ENCODE data around the gene SCAPER. TPM values are rescaled to one million over a fixed set of nuclear protein-coding genes. Genes with fewer than 3 reads are reported as not detected.
"Not testable (repeated sequence)": the region's sequence is repeated elsewhere in the genome, so short reads cannot be mapped to it uniquely, and the experiment has no call there.

The SCAPER gene
- total RNA-seq, 1 experiment from 2014 or later: 10.3 TPM

DNA sequence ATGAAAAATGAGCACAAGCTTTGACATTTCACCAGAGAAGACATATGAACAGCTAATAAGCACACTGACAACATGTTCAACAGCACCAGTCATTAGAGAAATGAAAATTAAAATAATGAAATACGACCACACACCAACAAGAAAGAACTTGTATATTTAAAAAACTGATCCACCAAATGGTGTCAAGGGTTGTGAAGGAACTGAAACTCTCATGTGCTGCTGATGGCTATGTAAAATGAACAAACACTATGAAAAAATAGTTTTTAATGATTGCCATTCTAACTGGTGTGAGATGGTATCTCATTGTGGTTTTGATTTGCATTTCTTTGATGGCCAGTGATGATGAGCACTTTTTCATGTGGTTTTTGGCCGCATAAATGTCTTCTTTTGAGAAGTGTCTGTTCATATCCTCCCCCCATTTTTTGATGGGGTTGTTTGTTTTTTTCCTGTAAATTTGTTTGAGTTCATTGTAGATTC, 193.8 kb downstream of the SCAPER start:
- Mint-ChIP-seq H3K9me3 (peaks cover 10% of the 10 kb centered on the region; the same call in 1 of the 2 replicates), H3K36me3 (0 out of 2 replicates have a peak, but pooled peaks cover under 1% of the 10 kb centered on the region), H3K27me3 (ENCODE audit: low read depth) (no peaks in the 10 kb centered on the region), H3K4me3 (no peak overlapping the region), H3K4me1 (peaks cover 1% of the 10 kb centered on the region; the same call in 1 of the 2 replicates), H3K27ac (no peak overlapping the region)
- ChIA-PET POLR2A (no interaction called here), CTCF (no interaction called here)
- DNase-seq (ENCODE audit: low spot score) (no peak), ATAC-seq (no peak)
- no peak for TF ChIP-seq NFYB (CRISPR knock-in tag; conservative IDR thresholded peaks at IDR 0.05; ENCODE audit: low read depth)
- TF ChIP-seq, protein P1, sequence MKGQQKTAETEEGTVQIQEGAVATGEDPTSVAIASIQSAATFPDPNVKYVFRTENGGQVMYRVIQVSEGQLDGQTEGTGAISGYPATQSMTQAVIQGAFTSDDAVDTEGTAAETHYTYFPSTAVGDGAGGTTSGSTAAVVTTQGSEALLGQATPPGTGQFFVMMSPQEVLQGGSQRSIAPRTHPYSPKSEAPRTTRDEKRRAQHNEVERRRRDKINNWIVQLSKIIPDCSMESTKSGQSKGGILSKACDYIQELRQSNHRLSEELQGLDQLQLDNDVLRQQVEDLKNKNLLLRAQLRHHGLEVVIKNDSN (CRISPR knock-in tag; IDR thresholded peaks at IDR 0.05): no peak
- TF ChIP-seq, protein P2, sequence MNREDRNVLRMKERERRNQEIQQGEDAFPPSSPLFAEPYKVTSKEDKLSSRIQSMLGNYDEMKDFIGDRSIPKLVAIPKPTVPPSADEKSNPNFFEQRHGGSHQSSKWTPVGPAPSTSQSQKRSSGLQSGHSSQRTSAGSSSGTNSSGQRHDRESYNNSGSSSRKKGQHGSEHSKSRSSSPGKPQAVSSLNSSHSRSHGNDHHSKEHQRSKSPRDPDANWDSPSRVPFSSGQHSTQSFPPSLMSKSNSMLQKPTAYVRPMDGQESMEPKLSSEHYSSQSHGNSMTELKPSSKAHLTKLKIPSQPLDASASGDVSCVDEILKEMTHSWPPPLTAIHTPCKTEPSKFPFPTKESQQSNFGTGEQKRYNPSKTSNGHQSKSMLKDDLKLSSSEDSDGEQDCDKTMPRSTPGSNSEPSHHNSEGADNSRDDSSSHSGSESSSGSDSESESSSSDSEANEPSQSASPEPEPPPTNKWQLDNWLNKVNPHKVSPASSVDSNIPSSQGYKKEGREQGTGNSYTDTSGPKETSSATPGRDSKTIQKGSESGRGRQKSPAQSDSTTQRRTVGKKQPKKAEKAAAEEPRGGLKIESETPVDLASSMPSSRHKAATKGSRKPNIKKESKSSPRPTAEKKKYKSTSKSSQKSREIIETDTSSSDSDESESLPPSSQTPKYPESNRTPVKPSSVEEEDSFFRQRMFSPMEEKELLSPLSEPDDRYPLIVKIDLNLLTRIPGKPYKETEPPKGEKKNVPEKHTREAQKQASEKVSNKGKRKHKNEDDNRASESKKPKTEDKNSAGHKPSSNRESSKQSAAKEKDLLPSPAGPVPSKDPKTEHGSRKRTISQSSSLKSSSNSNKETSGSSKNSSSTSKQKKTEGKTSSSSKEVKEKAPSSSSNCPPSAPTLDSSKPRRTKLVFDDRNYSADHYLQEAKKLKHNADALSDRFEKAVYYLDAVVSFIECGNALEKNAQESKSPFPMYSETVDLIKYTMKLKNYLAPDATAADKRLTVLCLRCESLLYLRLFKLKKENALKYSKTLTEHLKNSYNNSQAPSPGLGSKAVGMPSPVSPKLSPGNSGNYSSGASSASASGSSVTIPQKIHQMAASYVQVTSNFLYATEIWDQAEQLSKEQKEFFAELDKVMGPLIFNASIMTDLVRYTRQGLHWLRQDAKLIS (CRISPR knock-in tag; IDR thresholded peaks at IDR 0.05; ENCODE audit: borderline replicate concordance): no peak
- TF ChIP-seq RORB (CRISPR knock-in tag; IDR thresholded peaks at IDR 0.05): no peak
- TF ChIP-seq HMGA2 (CRISPR knock-in tag; IDR thresholded peaks at IDR 0.05): no peak
- TF ChIP-seq, protein P3, sequence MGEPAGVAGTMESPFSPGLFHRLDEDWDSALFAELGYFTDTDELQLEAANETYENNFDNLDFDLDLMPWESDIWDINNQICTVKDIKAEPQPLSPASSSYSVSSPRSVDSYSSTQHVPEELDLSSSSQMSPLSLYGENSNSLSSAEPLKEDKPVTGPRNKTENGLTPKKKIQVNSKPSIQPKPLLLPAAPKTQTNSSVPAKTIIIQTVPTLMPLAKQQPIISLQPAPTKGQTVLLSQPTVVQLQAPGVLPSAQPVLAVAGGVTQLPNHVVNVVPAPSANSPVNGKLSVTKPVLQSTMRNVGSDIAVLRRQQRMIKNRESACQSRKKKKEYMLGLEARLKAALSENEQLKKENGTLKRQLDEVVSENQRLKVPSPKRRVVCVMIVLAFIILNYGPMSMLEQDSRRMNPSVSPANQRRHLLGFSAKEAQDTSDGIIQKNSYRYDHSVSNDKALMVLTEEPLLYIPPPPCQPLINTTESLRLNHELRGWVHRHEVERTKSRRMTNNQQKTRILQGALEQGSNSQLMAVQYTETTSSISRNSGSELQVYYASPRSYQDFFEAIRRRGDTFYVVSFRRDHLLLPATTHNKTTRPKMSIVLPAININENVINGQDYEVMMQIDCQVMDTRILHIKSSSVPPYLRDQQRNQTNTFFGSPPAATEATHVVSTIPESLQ (CRISPR knock-in tag; IDR thresholded peaks at IDR 0.05): no peak
- TF ChIP-seq SP1 (CRISPR knock-in tag; conservative IDR thresholded peaks at IDR 0.05): no peak
- no peak for TF ChIP-seq ZNF232 (CRISPR knock-in tag; IDR thresholded peaks at IDR 0.05)
- TF ChIP-seq, protein P4, sequence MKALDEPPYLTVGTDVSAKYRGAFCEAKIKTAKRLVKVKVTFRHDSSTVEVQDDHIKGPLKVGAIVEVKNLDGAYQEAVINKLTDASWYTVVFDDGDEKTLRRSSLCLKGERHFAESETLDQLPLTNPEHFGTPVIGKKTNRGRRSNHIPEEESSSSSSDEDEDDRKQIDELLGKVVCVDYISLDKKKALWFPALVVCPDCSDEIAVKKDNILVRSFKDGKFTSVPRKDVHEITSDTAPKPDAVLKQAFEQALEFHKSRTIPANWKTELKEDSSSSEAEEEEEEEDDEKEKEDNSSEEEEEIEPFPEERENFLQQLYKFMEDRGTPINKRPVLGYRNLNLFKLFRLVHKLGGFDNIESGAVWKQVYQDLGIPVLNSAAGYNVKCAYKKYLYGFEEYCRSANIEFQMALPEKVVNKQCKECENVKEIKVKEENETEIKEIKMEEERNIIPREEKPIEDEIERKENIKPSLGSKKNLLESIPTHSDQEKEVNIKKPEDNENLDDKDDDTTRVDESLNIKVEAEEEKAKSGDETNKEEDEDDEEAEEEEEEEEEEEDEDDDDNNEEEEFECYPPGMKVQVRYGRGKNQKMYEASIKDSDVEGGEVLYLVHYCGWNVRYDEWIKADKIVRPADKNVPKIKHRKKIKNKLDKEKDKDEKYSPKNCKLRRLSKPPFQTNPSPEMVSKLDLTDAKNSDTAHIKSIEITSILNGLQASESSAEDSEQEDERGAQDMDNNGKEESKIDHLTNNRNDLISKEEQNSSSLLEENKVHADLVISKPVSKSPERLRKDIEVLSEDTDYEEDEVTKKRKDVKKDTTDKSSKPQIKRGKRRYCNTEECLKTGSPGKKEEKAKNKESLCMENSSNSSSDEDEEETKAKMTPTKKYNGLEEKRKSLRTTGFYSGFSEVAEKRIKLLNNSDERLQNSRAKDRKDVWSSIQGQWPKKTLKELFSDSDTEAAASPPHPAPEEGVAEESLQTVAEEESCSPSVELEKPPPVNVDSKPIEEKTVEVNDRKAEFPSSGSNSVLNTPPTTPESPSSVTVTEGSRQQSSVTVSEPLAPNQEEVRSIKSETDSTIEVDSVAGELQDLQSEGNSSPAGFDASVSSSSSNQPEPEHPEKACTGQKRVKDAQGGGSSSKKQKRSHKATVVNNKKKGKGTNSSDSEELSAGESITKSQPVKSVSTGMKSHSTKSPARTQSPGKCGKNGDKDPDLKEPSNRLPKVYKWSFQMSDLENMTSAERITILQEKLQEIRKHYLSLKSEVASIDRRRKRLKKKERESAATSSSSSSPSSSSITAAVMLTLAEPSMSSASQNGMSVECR (CRISPR knock-in tag; IDR thresholded peaks at IDR 0.05; ENCODE audit: borderline replicate concordance): no peak
- TF ChIP-seq, protein P5, sequence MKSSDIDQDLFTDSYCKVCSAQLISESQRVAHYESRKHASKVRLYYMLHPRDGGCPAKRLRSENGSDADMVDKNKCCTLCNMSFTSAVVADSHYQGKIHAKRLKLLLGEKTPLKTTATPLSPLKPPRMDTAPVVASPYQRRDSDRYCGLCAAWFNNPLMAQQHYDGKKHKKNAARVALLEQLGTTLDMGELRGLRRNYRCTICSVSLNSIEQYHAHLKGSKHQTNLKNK (CRISPR knock-in tag; IDR thresholded peaks at IDR 0.05): no peak
- TF ChIP-seq NR2C2 (CRISPR knock-in tag; IDR thresholded peaks at IDR 0.05): no peak
- no peak for TF ChIP-seq ZNF416 (CRISPR knock-in tag; IDR thresholded peaks at IDR 0.05)
- TF ChIP-seq, protein P6, sequence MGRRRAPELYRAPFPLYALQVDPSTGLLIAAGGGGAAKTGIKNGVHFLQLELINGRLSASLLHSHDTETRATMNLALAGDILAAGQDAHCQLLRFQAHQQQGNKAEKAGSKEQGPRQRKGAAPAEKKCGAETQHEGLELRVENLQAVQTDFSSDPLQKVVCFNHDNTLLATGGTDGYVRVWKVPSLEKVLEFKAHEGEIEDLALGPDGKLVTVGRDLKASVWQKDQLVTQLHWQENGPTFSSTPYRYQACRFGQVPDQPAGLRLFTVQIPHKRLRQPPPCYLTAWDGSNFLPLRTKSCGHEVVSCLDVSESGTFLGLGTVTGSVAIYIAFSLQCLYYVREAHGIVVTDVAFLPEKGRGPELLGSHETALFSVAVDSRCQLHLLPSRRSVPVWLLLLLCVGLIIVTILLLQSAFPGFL (CRISPR knock-in tag; IDR thresholded peaks at IDR 0.05; ENCODE audit: borderline replicate concordance): no peak

DNA sequence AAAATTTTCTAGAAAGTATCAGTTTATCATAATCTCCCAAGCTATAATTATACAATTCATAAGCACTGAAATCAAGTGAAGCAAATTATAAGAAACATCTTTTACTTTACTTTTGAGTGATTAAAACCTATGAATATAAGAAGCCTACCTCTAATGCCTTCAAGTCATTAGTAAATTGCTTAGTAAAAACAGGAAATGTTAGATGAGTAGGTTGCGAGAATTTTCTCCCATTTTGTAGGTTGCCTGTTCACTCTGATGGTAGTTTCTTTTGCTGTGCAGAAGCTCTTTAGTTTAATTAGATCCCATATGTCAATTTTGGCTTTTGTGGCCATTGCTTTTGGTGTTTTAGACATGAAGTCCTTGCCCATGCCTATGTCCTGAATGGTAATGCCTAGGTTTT, 201.1 kb downstream of the SCAPER start:
- H3K27ac Mint-ChIP-seq; ATAC-seq; CTCF ChIA-PET; POLR2A ChIA-PET; H3K9me3 Mint-ChIP-seq; DNase-seq (ENCODE audit: low spot score); H3K36me3 Mint-ChIP-seq; H3K27me3 Mint-ChIP-seq (ENCODE audit: low read depth); H3K4me3 Mint-ChIP-seq; H3K4me1 Mint-ChIP-seq: not testable (repeated sequence)

All from WTC11 (cell line).